ENCODE data around the gene DTNBP1. TPM values are rescaled to one million over a fixed set of nuclear protein-coding genes. Genes with fewer than 3 reads are reported as not detected.

Gene DTNBP1
- total RNA-seq, 1 donor from 2014 or later: 10.2 TPM

GRCh38 chr6:15538766-15539495 is 123.9 kb downstream of the DTNBP1 start:
- DNase-seq (ENCODE audit: low spot score in 2 of 2) (no peak), FAIRE-seq (no peak)

DNA sequence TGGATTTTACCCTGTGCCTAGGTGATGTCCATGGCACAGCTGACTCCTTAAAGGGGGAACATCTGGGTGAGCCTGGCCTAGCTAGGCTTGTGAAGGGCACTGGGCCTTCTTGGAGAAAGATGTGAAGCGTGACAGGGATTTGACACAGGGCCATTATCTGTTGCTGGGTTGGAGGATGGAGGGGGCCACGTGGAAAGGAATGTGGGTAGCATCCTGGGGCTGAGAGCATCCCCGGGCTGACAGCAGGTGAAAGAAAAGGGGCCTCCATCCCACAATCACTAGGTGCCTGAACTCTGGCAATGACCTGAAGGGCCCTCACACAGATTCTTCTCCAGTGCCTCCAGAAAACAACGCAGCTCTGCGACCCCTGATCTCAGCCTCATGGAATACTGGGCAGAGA is 124.7 kb downstream of the DTNBP1 start:
- no peak for FAIRE-seq
- no peak for DNase-seq (ENCODE audit: low spot score in 2 of 2)

- no peak for FAIRE-seq
Observed at GRCh38 chr6:15536198-15536955, 126.5 kb downstream of the DTNBP1 start.

GRCh38 chr6:15535495-15536197 is 127.2 kb downstream of the DTNBP1 start:
- no peak for FAIRE-seq
- no peak for DNase-seq (ENCODE audit: low spot score in 2 of 2)

More at GRCh38 chr6:15536198-15536955, 126.5 kb downstream of the DTNBP1 start:
- DNase-seq (ENCODE audit: low spot score in 2 of 2): no peak

DNA sequence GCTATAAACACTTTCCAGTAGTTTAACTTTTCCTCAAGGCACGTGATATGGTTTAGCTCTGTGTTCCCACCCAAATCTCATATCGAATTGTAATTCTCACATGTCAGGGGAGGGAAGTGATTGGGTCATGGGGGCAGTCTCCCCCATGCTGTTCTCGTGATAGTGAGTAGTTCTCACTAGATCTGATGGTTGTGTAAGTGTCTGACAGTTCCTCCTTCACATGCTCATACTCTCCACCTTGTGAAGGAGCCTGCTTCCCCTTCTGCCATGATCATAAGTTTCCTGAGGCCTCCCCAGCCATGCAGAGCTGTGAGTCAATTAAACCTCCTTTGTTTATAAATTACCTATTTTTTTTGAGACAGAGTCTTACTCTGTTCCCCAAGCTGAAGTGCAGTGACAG is 127.9 kb downstream of the DTNBP1 start:
- FAIRE-seq (no peak), DNase-seq (ENCODE audit: low spot score in 2 of 2) (no peak)

- FAIRE-seq (no peak), DNase-seq (ENCODE audit: low spot score in 2 of 2) (no peak)
Observed at GRCh38 chr6:15533379-15534026, 129.3 kb downstream of the DTNBP1 start.

DNA sequence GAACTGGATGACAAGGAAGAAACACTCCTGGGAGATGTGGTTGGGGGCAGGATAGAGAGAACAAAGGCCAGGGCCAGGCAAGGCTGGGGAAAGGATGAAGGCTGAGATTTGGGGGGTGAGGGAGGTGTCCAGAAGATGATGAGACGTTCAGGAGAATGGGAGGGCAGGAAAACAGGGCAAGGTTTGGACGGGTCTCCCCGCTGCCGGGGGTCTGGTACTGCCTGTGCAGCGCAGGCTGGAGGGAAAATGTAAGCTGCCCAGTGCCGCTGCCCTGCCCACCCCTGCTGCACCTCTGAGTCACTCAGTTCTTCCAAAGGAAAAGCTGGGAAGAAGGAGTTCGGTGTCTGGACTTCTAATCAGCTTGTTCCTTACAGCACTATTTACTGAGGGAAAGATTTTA is 130.9 kb downstream of the DTNBP1 start:
- FAIRE-seq: no peak
- DNase-seq (ENCODE audit: low spot score in 2 of 2): no peak

- FAIRE-seq (no peak), DNase-seq (ENCODE audit: low spot score in 2 of 2) (no peak)
Observed at GRCh38 chr6:15530411-15530810, 132.4 kb downstream of the DTNBP1 start.

- FAIRE-seq (no peak), DNase-seq (ENCODE audit: low spot score in 2 of 2) (no peak)
Observed at GRCh38 chr6:15528870-15529269, 134.0 kb downstream of the DTNBP1 start.

- DNase-seq (ENCODE audit: low spot score in 2 of 2): no peak
- FAIRE-seq: no peak
Observed at GRCh38 chr6:15527838-15528617, 134.8 kb downstream of the DTNBP1 start.

GRCh38 chr6:15526212-15526701 is 136.6 kb downstream of the DTNBP1 start:
- DNase-seq (ENCODE audit: low spot score in 2 of 2): no peak
- no peak for FAIRE-seq

GRCh38 chr6:15524861-15525401 is 137.9 kb downstream of the DTNBP1 start:
- FAIRE-seq: no peak
- no peak for DNase-seq (ENCODE audit: low spot score in 2 of 2)

DNA sequence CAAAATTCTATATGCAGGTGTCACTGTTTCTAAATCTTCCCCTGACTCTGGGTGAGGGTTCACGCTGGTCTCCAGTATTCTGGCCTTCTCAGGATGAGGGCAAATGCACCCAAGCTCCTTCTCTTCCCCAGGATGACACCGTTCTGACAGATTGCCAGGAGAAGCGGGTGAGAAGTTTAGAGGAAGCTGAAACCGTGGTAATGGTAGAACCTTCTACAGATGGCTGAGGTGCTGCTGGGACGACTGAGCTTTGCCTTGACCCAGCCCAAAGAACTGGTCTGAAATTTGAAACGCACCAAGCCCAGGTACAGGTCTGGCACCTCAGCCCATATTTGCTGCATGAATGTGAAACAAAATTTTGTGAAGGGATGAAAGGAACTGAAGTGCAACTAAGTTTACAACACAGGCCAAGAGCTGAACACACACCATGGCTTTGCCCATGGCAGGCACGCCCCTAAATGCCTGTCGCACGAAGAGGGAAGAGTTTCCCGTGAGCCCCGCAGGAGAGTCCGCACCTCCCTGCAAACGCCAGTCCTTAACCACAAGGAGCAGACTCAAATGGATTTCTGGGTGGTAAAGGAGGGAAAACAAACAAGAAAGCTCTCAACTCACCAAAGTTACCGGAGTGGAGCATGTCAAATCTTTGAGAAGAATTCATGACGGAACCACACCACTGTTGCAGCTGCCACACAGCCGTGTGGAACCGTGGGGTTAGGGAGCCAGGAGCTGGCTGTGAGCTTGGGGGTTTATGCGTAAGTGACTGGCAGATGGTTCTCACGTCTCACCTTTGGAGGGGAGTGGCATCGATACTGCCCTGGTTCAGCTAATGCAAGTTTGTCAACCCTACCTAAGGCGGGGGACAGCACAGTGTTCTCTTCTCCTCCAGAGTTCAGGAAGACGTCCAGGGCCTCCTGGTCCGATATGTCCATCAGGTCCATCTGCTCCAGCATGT is 138.9 kb downstream of the DTNBP1 start:
- DNase-seq (ENCODE audit: low spot score in 2 of 2): no peak
- no peak for FAIRE-seq

DNA sequence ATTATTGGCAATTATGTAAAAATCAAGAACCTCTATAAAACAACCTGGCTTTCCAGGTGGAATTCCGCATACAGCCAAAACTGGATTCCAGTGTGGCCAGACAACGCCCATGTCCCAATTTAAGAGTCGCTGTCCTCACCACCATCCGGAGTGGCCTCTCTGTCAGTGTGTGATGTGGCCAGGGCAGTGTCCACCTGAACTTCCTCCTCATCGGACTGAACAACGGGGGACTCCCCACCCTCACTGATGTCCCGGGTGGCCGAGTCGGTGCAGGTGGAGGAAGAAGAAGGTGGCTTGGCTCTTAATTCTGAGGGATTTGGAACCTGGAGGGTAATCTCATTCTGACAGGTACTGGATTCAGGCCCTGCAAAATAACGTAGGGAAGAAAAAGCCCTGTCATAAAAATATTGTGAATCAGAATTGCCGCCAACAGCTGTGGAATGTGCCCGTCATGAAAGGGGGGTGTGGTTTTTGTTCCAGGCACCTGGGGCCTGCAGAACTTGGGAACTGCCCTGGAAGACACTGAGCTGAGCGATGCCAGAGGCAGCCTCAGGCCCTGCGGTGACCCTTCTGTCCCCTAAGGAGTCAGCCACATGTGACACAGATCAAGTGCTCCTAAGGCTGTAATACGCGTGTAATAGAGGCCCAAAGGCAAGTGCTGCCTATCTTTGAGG is 139.8 kb downstream of the DTNBP1 start:
- FAIRE-seq: no peak
- no peak for DNase-seq (ENCODE audit: low spot score in 2 of 2)

DNA sequence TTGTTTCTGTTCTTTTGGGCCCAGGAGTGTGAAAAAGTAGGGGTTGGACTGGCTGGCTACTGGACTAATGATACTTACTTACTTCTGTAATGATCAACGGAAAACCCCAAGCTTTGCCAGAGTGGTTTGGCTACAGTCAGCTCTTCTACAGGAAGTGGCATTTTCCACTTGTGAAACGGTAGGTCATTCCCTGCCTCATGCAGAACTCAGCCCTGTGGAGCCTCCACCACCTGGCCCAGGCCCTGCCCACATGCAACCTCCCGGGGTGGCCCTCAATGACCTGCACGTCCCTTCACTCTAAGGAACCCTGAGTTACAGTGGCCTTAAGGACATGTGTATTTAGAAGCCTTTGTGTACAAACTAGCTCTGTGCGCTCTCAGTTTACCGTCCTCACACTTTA is 140.4 kb downstream of the DTNBP1 start:
- DNase-seq (ENCODE audit: low spot score in 2 of 2) (no peak), FAIRE-seq (no peak)

DNA sequence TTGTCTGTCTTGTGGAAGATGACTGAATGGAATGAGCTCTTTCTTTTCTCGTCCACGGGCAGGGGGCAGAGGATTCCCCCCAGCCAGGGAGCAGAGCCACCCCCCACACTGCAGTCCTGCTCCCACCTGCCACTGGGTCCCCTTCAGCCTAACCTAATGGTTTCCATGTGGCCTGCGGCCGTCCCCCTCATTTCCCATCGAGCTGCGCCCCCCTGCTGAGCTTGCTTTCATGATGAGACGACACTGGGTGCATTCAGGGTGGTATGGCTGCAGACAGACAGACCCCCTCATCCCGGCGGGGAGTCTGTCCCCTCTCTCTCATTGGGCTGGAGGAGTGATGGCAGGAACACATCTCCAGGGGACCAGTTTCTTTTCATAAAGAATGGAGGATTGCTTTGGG is 140.8 kb downstream of the DTNBP1 start:
- no peak for DNase-seq (ENCODE audit: low spot score in 2 of 2)
- FAIRE-seq: no peak

DNA sequence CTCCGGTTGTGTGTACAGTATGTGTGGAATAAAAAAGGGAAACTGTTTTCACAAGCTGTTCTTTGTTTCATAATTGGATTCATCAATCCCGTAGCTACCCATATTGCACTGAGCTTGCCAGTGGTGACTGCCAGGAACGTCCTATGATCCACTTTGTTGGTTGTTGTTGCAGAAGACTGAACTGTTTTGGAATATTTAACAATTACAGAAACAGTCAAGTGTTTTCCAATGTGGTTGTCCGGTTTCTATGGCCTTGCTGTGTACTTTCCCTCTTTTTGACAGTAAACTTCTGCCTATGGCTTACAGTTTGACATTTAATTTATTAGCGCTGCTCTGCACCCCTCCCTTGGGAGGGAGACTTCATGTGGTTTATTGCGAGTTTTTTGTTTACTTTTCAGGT is 141.2 kb downstream of the DTNBP1 start:
- no peak for FAIRE-seq

DNA sequence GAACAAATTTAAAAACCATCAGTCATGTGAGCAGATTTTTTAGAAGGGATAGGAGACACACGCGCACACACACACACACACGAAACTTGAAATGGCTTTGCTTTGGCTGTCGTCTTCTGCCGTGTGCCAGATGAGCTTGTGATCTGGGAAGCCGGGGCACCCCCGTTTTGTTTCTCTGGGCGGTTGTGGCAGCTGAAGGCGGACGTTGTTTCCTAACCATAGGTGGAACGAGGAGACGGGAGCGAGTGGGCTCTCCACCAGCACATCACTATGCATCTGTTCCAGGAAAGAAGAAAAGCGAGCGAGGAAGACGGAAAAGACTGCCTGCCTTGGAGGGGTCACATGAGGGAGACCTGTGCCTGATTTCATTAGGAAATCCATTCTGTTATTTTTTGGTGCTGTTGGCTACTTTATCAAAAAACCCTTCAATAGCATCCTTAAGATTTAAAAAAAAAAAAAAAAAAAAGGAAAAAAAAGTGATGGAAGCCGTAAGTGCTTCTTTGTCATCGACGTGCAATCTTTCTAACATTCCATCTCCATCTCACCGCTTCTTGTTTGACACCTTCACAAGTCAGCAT is 142.1 kb downstream of the DTNBP1 start:
- DNase-seq (ENCODE audit: low spot score in 2 of 2) (no peak), FAIRE-seq (no peak)

More for the DNA sequence above, 141.2 kb downstream of the DTNBP1 start:
- DNase-seq (ENCODE audit: low spot score in 2 of 2): no peak
